SU-DHL-6 (cell line): ENCODE measurements around the gene RSPRY1.

Experiments
- H2AFZ ChIP-seq: fragments of 200-600 bp; sonication (generic); 2 replicates; pipeline ENCODE4 v1.6.1; 2014; ENCODE audit warnings: low read depth, mild to moderate bottlenecking, moderate library complexity, mixed read lengths, antibody characterized with exemption, low read length; ENCODE audit not compliant: severe bottlenecking
- H3F3A ChIP-seq: fragments of 200-600 bp; shearing (Covaris generic); 2 replicates; pipeline ENCODE4 v1.6.0; 2016; ENCODE audit warnings: antibody characterized with exemption, mild to moderate bottlenecking; ENCODE audit not compliant: insufficient read depth
- H3K27ac ChIP-seq: fragments of 200-600 bp; sonication (generic); 2 replicates; pipeline ENCODE4 v1.5.1; 2016; ENCODE audit warnings: low read depth, mild to moderate bottlenecking, low read length, moderate library complexity, mixed read lengths
- H3K27me3 ChIP-seq: fragments of 200-600 bp; sonication (generic), shearing (Covaris generic); 2 replicates; pipeline ENCODE4 v1.6.0; 2014; ENCODE audit warnings: mild to moderate bottlenecking, low read length
- H3K36me3 ChIP-seq: fragments of 200-600 bp; sonication (generic); 2 replicates; pipeline ENCODE4 v1.6.1; 2014; ENCODE audit warnings: mild to moderate bottlenecking, low read length, mixed read lengths
- H3K4me2 ChIP-seq: fragments of 300-600, 200-600 bp; shearing (Covaris generic), sonication (generic); 2 replicates; pipeline ENCODE4 v1.6.0; 2014; ENCODE audit warnings: low read length, low read depth, mild to moderate bottlenecking; ENCODE audit not compliant: poor library complexity, severe bottlenecking
- H3K4me3 ChIP-seq: fragments of 200-600 bp; sonication (generic); 2 replicates; pipeline ENCODE4 v1.5.1; 2014; ENCODE audit warnings: antibody characterized with exemption, low read length, mild to moderate bottlenecking, mixed read lengths; ENCODE audit not compliant: insufficient read depth, poor library complexity, severe bottlenecking
- H3K79me2 ChIP-seq: fragments of 200-600 bp; sonication (generic); 2 replicates; pipeline ENCODE4 v1.6.1; 2014; ENCODE audit warnings: mild to moderate bottlenecking, low read length, moderate library complexity; ENCODE audit not compliant: insufficient read depth
- H3K9ac ChIP-seq: fragments of 200-600 bp; sonication (generic); 2 replicates; pipeline ENCODE4 v1.7.0; 2014; ENCODE audit warnings: mild to moderate bottlenecking, low read length
- H3K9me2 ChIP-seq: fragments of 200-600 bp; sonication (generic); replicated peaks from 2 replicates; pipeline ENCODE4 v1.6.1; 2014; ENCODE audit warnings: low read length; ENCODE audit not compliant: insufficient read depth
- H3K9me3 ChIP-seq: fragments of 200-600 bp; sonication (generic); 2 replicates; pipeline ENCODE4 v1.6.1; 2014; ENCODE audit warnings: low read length, mixed read lengths; ENCODE audit not compliant: insufficient read depth
- H4K20me1 ChIP-seq: fragments of 200-600 bp; sonication (generic); 2 replicates; pipeline ENCODE4 v1.6.1; 2014; ENCODE audit warnings: low read depth, mild to moderate bottlenecking, antibody characterized with exemption, low read length, moderate library complexity, mixed read lengths
- EZH2phosphoT487 ChIP-seq: fragments of 200-600 bp; sonication (generic), shearing (Covaris generic); conservative IDR thresholded peaks from 2 replicates; pipeline ENCODE4 v1.6.1; 2018; ENCODE audit warnings: mild to moderate bottlenecking, antibody characterized with exemption, low read length, moderate library complexity, mixed read lengths
- TF ChIP-seq, protein P1 (sequence below): fragments of 200-600 bp; sonication (generic); IDR thresholded peaks from one replicate; pipeline ENCODE4 v1.5.1; 2017; ENCODE audit warnings: antibody characterized with exemption, mild to moderate bottlenecking, low read length, moderate library complexity; ENCODE audit not compliant: insufficient read depth, poor library complexity, severe bottlenecking

RSPRY1 gene

DNA sequence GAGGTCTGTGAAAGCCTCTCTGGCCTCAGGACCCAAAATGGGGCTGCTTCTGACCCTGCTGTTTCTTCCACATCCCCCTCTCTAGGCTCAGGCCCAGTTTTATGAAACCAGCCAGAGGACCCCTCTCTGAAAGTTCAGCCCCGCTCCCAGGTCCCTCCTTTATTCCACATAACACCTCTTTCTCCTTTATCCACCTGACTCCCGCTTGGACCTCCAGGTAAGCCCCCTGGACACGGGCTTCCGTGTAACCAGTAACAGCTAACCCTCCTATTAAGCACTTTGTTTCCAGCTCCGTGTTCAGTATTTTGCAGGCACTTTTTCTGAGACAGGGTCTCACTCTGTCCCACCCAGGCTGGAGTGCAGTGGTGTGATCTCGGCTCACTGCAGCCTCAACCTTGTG, 37.6 kb upstream of the RSPRY1 start:
- Histone ChIP-seq H3K79me2 (no peaks in the 10 kb centered on the region), H3K27me3 (no peaks in the 10 kb centered on the region), H3K4me2 (no peak overlapping the region), H3K36me3 (no peaks in the 10 kb centered on the region), H3F3A (no peaks in the 10 kb centered on the region), H3K9me3 (no peaks in the 10 kb centered on the region), H3K27ac (no peak overlapping the region), H2AFZ (no peak overlapping the region), H3K9me2 (no peaks in the 10 kb centered on the region), H3K4me3 (no peak overlapping the region), H3K9ac (no peak overlapping the region), H4K20me1 (no peaks in the 10 kb centered on the region)
- TF ChIP-seq, protein P1, sequence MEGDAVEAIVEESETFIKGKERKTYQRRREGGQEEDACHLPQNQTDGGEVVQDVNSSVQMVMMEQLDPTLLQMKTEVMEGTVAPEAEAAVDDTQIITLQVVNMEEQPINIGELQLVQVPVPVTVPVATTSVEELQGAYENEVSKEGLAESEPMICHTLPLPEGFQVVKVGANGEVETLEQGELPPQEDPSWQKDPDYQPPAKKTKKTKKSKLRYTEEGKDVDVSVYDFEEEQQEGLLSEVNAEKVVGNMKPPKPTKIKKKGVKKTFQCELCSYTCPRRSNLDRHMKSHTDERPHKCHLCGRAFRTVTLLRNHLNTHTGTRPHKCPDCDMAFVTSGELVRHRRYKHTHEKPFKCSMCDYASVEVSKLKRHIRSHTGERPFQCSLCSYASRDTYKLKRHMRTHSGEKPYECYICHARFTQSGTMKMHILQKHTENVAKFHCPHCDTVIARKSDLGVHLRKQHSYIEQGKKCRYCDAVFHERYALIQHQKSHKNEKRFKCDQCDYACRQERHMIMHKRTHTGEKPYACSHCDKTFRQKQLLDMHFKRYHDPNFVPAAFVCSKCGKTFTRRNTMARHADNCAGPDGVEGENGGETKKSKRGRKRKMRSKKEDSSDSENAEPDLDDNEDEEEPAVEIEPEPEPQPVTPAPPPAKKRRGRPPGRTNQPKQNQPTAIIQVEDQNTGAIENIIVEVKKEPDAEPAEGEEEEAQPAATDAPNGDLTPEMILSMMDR: no peak
- TF ChIP-seq EZH2phosphoT487: no peak

DNA sequence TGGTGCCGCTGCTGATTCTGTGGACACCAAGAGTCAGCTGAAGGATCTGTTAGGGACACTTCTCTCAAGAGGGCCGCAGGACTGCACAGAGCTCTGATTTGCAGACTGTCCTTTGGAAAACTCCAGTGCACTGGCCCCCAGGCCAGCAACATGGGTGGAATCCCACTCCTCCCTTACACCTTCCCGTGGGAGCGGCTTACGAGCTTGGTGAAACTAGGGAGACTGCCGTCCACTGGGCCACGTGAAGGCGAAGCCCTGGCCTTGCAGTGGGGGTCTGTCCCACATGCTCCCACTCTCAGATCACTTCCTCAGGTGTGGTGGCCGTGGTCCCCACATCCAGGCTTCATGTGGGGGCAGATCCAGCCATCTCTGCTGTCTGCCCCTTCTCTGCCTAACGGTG, 36.7 kb upstream of the RSPRY1 start:
- no peak for TF ChIP-seq EZH2phosphoT487
- TF ChIP-seq, protein P1: no peak
- Histone ChIP-seq H3K27ac (no peak overlapping the region), H3K27me3 (no peaks in the 10 kb centered on the region), H3K36me3 (peaks cover 3% of the 10 kb centered on the region; the same call in 1 of the 2 replicates), H2AFZ (no peak overlapping the region), H3F3A (no peaks in the 10 kb centered on the region), H4K20me1 (no peaks in the 10 kb centered on the region), H3K9me3 (no peaks in the 10 kb centered on the region), H3K79me2 (no peaks in the 10 kb centered on the region), H3K4me3 (no peak overlapping the region), H3K4me2 (no peak overlapping the region), H3K9ac (no peak overlapping the region), H3K9me2 (no peaks in the 10 kb centered on the region)

DNA sequence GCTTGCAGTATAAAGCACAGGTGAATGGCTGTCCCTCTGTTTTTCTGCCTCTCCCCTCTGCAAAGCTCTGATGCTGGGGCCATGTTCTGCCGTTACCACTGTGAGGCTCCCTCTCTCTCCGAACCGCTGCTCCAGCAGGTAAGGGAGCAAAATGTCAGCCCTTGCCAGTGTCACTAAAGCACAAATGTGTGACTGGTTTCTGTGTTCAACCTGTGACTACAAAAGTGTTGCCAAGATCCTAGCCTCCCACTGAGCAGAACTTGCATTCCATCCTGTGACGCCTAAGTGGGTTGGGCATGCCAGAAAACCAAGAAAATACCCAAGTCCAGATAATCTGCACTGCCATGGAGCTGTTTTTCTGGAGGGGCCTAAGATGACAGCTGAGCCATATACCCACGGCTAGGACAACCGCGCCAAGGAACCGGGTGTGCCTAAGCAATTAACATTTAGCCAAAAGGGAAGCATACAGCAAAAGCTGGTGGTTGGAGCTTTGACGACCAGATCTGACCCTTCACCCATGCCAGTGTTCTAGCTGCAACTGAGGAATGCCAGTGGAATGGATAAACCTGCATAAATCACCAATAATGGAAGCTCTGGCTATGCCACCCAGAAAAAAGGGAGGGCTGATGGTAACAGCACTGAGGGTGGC, 35.3 kb upstream of the RSPRY1 start:
- H2AFZ ChIP-seq: no peak overlapping the region
- H3K4me2 ChIP-seq: no peak overlapping the region
- H3K9ac ChIP-seq: no peak overlapping the region
- no peaks in the 10 kb centered on the region for H3K9me3 ChIP-seq
- H3K27me3 ChIP-seq: no peaks in the 10 kb centered on the region
- no peaks in the 10 kb centered on the region for H3K79me2 ChIP-seq
- no peak overlapping the region for H3K27ac ChIP-seq
- TF ChIP-seq, protein P1: no peak
- no peak for TF ChIP-seq EZH2phosphoT487
- no peaks in the 10 kb centered on the region for H4K20me1 ChIP-seq
- H3F3A ChIP-seq: no peaks in the 10 kb centered on the region
- peaks cover 3% of the 10 kb centered on the region; the same call in 1 of the 2 replicates for H3K36me3 ChIP-seq
- H3K4me3 ChIP-seq: no peak overlapping the region
- no peaks in the 10 kb centered on the region for H3K9me2 ChIP-seq
